A673 (cell line): ENCODE results near the gene GJA5.

Experiments
- CTCF ChIP-seq: fragments of 300-800, 200-600 bp; sonication (generic); conservative IDR thresholded peaks from 2 replicates; pipeline ENCODE4 v1.5.1; 2017; ENCODE audit warnings: low read depth, mild to moderate bottlenecking, antibody characterized with exemption, low read length, moderate library complexity, mixed read lengths
- EZH2 ChIP-seq: fragments of 200-600 bp; sonication (generic); IDR thresholded peaks from 2 replicates; pipeline ENCODE4 v1.6.1; 2017; ENCODE audit warnings: borderline replicate concordance, low read depth, mild to moderate bottlenecking, mixed read lengths, antibody characterized with exemption, low read length; ENCODE audit not compliant: poor library complexity, severe bottlenecking

- TF ChIP-seq CTCF (no peak), EZH2 (no peak)
These were observed 44.7 kb upstream of the GJA5 start for GRCh38 chr1:147804942-147805723.
